ENCODE results near the gene TSFM.

- TF ChIP-seq CTCF (IDR thresholded peaks at IDR 0.05): no peak
- no peak for TF ChIP-seq POLR2A (IDR thresholded peaks at IDR 0.05)
- TF ChIP-seq POLR2AphosphoS5 (IDR thresholded peaks at IDR 0.05): no peak
Measured at GRCh38 chr12:57815177-57816000, 32.8 kb downstream of the TSFM start.
